Activated T-cell treated with anti-CD3 and anti-CD28 coated beads for 1 hour (primary cell): ENCODE measurements around the gene CERS5.
"Not testable (repeated sequence)": the region's sequence is repeated elsewhere in the genome, so short reads cannot be mapped to it uniquely, and the experiment has no call there.

ENCODE experiments used
- DNase-seq: peaks from one replicate; pipeline ENCODE4 v3.0.0-alpha.2; 2020; ENCODE audit warnings: low read depth

CERS5 gene

GRCh38 chr12:50102646-50103309 is 64.4 kb downstream of the CERS5 start:
- no peak for DNase-seq

- no peak for DNase-seq
Observed at GRCh38 chr12:50102131-50102531, 65.0 kb downstream of the CERS5 start.

- no peak for DNase-seq
Observed at GRCh38 chr12:50101663-50102062, 65.5 kb downstream of the CERS5 start.

- DNase-seq = no peak
Observed at GRCh38 chr12:50100561-50100960, 66.6 kb downstream of the CERS5 start.

GRCh38 chr12:50099302-50100008 is 67.7 kb downstream of the CERS5 start:
- no peak for DNase-seq

- DNase-seq = no peak
Observed at GRCh38 chr12:50097952-50098351, 69.2 kb downstream of the CERS5 start.

- DNase-seq = no peak
Observed at GRCh38 chr12:50090391-50090790, 76.8 kb downstream of the CERS5 start.

- DNase-seq = no peak
Observed at GRCh38 chr12:50089730-50090129, 77.4 kb downstream of the CERS5 start.

GRCh38 chr12:50088577-50089335 is 78.4 kb downstream of the CERS5 start:
- DNase-seq = no peak

- DNase-seq = no peak
Observed at GRCh38 chr12:50087995-50088394, 79.2 kb downstream of the CERS5 start.

- DNase-seq = no peak
Observed at GRCh38 chr12:50087151-50087550, 80.0 kb downstream of the CERS5 start.

GRCh38 chr12:50086148-50086547 is 81.0 kb downstream of the CERS5 start:
- DNase-seq = no peak

GRCh38 chr12:50085615-50086072 is 81.5 kb downstream of the CERS5 start:
- DNase-seq = no peak

- peak; percentile 76 for DNase-seq
Observed at GRCh38 chr12:50084775-50085614, 82.2 kb downstream of the CERS5 start, which contains the start of gene SMARCD1. SMARCD1 (plus strand) TSS chr12:50085342; CDS start chr12:50085370, 28 bp downstream.

- not testable (repeated sequence) for DNase-seq
Observed at GRCh38 chr12:50084409-50084774, 82.8 kb downstream of the CERS5 start.

- DNase-seq = no peak
Observed at GRCh38 chr12:50083301-50083700, 83.9 kb downstream of the CERS5 start.

GRCh38 chr12:50082644-50083043 is 84.5 kb downstream of the CERS5 start:
- no peak for DNase-seq

- DNase-seq = no peak
Observed at GRCh38 chr12:50081096-50081808, 85.9 kb downstream of the CERS5 start.

- DNase-seq = no peak
Observed at GRCh38 chr12:50079771-50080170, 87.4 kb downstream of the CERS5 start.
